Kidney (tissue), 14 donors: ENCODE results near the gene WDSUB1. TPM values are rescaled to one million over a fixed set of nuclear protein-coding genes. Genes with fewer than 3 reads are reported as not detected.

Experiments used
- DNase-seq, 5 donors: peaks; one replicate each; pipeline ENCODE4 v3.0.0-alpha.2; 2013 to 2020
- FAIRE-seq: peaks from 2 replicates; lab custom pipeline; 2012; peaks lifted over from hg19 to GRCh38; lab: Jason Lieb, UNC
- H3K27ac ChIP-seq, 2 donors: one replicate each; pipeline ENCODE4 v1.7.0; 2013; ENCODE audit warnings: low read depth in 2 of 2, low read length in 2 of 2, inconsistent platforms in 1 of 2
- H3K27me3 ChIP-seq: one replicate; pipeline ENCODE4 v1.7.1; 2013; ENCODE audit warnings: low read length, inconsistent platforms; ENCODE audit not compliant: control insufficient read depth, insufficient read depth
- H3K36me3 ChIP-seq, 3 donors: one replicate each; pipeline versions ENCODE4 v1.7.0 to v1.7.1; 2013; ENCODE audit warnings: low read length in 3 of 3, control low read depth in 1 of 3, inconsistent platforms in 1 of 3; ENCODE audit not compliant: insufficient read depth in 3 of 3, control insufficient read depth in 2 of 3
- H3K4me1 ChIP-seq, 3 donors: one replicate each; pipeline versions ENCODE4 v1.7.0 to v1.7.1; 2013; ENCODE audit warnings: low read length in 3 of 3, inconsistent platforms in 1 of 3, low read depth in 1 of 3; ENCODE audit not compliant: control insufficient read depth in 2 of 3, insufficient read depth in 2 of 3
- H3K4me3 ChIP-seq, 3 donors: one replicate each; pipeline versions ENCODE4 v1.7.0 to v1.8.1; 2013; ENCODE audit warnings: low read length in 3 of 3, control low read depth in 1 of 3, inconsistent platforms in 1 of 3
- H3K9ac ChIP-seq, 3 donors: one replicate each; pipeline versions ENCODE4 v1.7.0 to v1.7.1; 2013; ENCODE audit warnings: low read length in 3 of 3, control low read depth in 1 of 3, inconsistent platforms in 1 of 3
- H3K9me3 ChIP-seq, 3 donors: one replicate each; pipeline versions ENCODE4 v1.7.0 to v1.7.1; 2013; ENCODE audit warnings: low read length in 3 of 3, control low read depth in 1 of 3, inconsistent platforms in 1 of 3; ENCODE audit not compliant: control insufficient read depth in 2 of 3, insufficient read depth in 1 of 3
- CTCF ChIP-seq: IDR thresholded peaks from 3 replicates; pipeline ENCODE4 v1.5.1; 2012; ENCODE audit warnings: mild to moderate bottlenecking, moderate library complexity, borderline replicate concordance; ENCODE audit not compliant: insufficient read depth; ENCODE audit errors: extremely low read depth
- intact Hi-C: fragments of 100-400 bp; cut with DNase I; formaldehyde crosslinking; loops from one replicate; pipeline ENCODE4 v1.11.1; 2022
- polyA plus RNA-seq: library from polyadenylated mRNA; stranded (reverse); fragments of 350-450 nt; fragmentation: Illumina TruSeq; extraction: RNeasy Lipid Tissue Mini Kit (QIAGEN cat#74804); gene quantifications from one replicate; pipeline ENCODE4 v1.2.3, GENCODE V29; 2014; ENCODE audit warnings: low read depth, low replicate concordance; ENCODE audit not compliant: insufficient read depth
- total RNA-seq: library from RNA; stranded (reverse); fragmentation: NEBNext Ultra II Directional; extraction: Animal tissue kit (Norgen Biotek cat#: 25700); gene quantifications from one replicate; pipeline ENCODE4 v1.2.1, GENCODE V29; 2021
- donor health status: control.
- donor health status: control.
- donor health status: control.
- donor health status: control.
- donor health status: control.
- donor health status: DM: yes; HTN: yes; CAD: no.
- donor health status: Normal renal cell carcinoma (clear cell type).

The WDSUB1 gene
- total and polyA plus RNA-seq, 2 donors from 2014 or later, result 11.6 to 22.1 TPM

DNA sequence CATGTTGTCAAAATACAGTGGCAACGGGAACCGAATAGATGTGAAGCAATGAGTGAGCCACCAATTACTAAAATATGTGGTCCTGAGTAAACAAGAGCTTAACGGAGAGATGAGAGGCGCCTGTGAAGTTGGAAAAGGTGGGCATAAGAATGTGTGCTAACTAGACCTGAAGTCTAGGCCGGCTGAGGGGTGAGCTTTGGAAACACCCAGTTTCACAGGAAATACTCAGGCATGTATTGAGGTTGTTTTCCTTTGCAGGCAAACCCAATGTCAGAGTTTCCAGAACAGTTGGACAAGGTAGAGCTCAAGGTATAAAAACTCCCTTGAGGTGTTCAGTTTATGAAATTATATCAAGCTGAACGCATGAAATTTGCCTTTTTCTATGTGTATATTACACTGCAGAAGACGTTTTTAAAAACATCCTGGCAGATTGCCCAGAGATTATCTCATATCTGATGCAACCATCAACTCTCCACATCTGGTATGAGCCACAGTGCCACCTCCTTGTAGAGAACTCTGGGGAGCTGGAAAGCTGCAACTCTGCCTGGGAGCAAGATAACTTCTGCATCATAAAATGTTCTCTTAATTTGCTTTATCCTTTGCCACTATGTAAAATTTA is 3.9 kb upstream of the WDSUB1 start:
- Histone ChIP-seq H3K9me3 (no peaks in the 10 kb centered on the region), H3K4me1 (peaks cover 0 to 5% (median 0%) of the 10 kb centered on the region in 3 donors), H3K4me3 (no peak overlapping the region), H3K9ac (no peak overlapping the region), H3K27ac (no peak overlapping the region), H3K36me3 (no peaks in the 10 kb centered on the region), H3K27me3 (no peaks in the 10 kb centered on the region)
- intact Hi-C loops, result no loop called here
- no peak for FAIRE-seq
- no peak for TF ChIP-seq CTCF
- DNase-seq, result peak in 1 of 5 donors; percentile 10

GRCh38 chr2:159287733-159288132 is 1.2 kb upstream of the WDSUB1 start:
- TF ChIP-seq CTCF, result no peak
- peak; percentile 19 for FAIRE-seq

DNA sequence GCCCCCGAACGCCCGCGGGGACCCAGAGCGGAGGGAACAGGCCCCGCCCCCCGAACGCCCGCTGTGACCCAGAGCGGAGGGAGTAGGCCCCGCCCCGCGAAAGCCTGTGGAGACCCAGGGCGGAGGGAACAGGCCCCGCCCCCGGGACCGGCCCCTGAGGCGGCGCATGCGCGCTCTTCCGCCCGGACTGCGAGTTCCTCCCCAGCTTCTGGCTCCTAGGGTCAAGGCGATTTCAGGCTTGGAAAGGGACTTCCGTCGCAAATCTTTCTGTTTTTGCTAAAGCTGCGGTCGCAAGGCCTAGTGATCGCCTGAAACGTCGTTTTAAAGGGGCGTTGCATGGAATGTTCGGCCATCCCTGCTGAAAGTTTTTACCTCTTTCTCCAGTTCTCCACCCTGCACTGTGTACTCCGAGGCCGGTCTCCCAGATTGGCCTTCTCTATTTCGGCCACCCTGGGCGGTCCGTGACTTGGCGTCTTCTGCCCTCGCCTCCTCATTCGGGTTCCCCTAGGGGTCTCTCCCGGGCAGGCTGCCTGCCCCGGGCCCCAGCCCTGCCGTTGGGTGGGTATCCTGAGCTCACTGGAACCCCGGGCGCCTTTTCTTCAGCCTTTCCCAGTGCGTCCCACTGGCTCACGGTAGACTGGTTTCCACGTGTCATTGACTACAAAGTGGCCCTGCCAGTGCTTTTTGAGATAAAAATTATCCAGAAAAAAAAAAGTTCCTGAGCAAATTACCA is 372 bp upstream of the WDSUB1 start:
- Histone ChIP-seq H3K27me3 (no peaks in the 10 kb centered on the region), H3K4me1 (peaks cover 0 to 5% (median 2%) of the 10 kb centered on the region in 3 donors), H3K4me3 (peak overlapping the region; percentile 91 to 96 (median 91)), H3K9ac (peak overlapping the region; percentile 84 to 93 (median 85)), H3K9me3 (no peaks in the 10 kb centered on the region), H3K27ac (peak overlapping the region; percentile 90 to 95), H3K36me3 (no peaks in the 10 kb centered on the region)
- no peak for FAIRE-seq
- no peak for TF ChIP-seq CTCF
- DNase-seq, result peak; percentile 98 to 100 (median 99)
- intact Hi-C loops, result no loop called here

More at GRCh38 chr2:159287733-159288132, 1.2 kb upstream of the WDSUB1 start:
- H3K27me3 ChIP-seq, result no peaks in the 10 kb centered on the region
- H3K9me3 ChIP-seq, result no peaks in the 10 kb centered on the region
- no peaks in the 10 kb centered on the region for H3K36me3 ChIP-seq
- H3K9ac ChIP-seq, result no peak overlapping the region
- no peak for DNase-seq
- peak overlapping the region in 1 of 2 donors; percentile 95 for H3K27ac ChIP-seq
- intact Hi-C loops, result no loop called here
- no peak overlapping the region for H3K4me3 ChIP-seq
- peaks cover 0 to 5% (median 2%) of the 10 kb centered on the region in 3 donors for H3K4me1 ChIP-seq
